NCI-H1092 treated with DMSO at 0.1 percent for 48 hours (cell line): ENCODE results near the gene GNPAT.

Source experiments
- DNase-seq: peaks from one replicate; lab custom pipeline; 2025; lab: John Stamatoyannopoulos, UW

Gene GNPAT

GRCh38 chr1:231317306-231318014, 76.4 kb downstream of the GNPAT start:
- DNase-seq, result no peak

GRCh38 chr1:231318015-231318355, 77.0 kb downstream of the GNPAT start:
- DNase-seq, result no peak

DNA sequence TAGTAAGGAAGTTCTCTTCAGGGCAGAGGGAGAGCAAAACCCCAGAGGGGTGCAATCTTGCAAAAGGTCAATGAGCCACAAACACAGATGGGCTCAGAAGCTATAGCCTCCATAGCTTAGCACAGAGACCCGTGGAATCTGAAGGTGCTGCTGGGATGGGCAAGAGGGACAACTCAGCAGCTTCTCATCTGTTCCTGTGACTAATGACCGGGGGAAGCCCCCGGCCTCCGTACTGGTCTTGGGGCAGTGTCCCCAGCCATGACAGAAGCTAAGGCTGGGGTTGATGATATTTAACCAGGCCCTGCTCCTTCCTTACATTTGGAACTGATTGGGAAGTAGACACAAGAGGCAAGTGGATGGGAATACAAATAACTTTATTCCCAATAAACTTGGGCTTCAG, 77.6 kb downstream of the GNPAT start:
- no peak for DNase-seq

- DNase-seq, result no peak
Measured at GRCh38 chr1:231319080-231319479, 78.1 kb downstream of the GNPAT start.

GRCh38 chr1:231322880-231323530, 82.0 kb downstream of the GNPAT start:
- DNase-seq, result peak; percentile 5

- DNase-seq, result no peak
Measured at GRCh38 chr1:231324660-231325059, 83.6 kb downstream of the GNPAT start.

- DNase-seq, result no peak
Measured at GRCh38 chr1:231326248-231326647, 85.2 kb downstream of the GNPAT start.
